NCI-H524 (cell line): ENCODE results near the gene RPH3AL.
"Not testable (repeated sequence)": the region's sequence is repeated elsewhere in the genome, so short reads cannot be mapped to it uniquely, and the experiment has no call there.

Experiments
- DNase-seq, 2 experiments: peaks; one replicate each; lab custom pipeline; 2025; lab: John Stamatoyannopoulos, UW

RPH3AL gene

DNA sequence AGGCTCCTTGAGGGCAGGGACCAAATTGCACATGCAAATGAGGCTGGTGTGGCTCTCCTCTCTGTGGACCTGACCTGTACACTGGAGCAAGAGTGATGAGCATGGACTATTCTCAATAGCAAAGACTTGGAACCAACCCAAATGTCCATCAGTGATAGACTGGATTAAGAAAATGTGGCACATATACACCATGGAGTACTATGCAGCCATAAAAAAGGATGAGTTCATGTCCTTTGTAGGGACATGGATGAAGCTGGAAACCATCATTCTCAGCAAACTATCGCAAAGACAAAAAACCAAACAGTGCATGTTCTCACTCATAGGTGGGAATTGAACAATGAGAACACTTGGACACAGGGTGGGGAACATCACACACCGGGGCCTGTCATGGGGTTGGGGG, 128.0 kb downstream of the RPH3AL start:
- DNase-seq, result not testable (repeated sequence)

DNA sequence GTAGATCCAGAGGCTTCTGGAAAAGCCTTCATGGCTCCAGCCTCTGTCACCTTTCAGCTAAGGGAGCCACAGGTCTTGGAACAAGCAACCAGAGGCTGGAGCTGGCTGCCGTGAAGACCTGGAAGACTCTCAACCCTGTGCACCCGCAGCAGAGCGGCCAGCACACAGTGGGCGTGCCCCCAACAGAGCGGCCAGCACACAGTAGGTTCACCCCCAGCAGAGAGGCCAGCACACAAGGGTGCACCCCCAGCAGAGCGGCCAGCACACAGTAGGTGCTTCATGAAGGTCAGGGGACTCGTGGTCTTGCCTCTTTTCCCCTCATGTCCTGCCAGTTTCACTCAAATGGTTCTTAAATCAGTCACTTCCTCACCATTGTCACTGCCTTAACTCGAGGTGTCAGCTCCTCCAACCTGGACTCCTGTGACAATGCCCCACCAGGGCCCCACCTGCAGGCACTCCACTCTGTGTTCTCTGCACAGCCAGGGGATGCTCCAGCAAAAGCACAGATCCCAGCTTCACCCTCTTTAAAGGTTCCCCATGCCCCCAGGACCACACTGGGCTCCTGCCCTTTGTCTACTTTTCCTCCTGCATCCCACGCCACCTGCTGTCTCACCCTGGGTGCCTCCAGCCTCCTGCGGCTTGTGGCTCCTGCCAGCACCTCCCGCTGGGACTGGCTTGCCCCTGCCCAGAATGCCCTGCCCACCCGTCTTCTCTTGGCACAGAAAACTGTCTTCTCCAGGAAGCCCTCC, 128.7 kb downstream of the RPH3AL start:
- no peak for DNase-seq

GRCh38 chr17:222172-222571, 130.4 kb downstream of the RPH3AL start:
- DNase-seq, result no peak

DNA sequence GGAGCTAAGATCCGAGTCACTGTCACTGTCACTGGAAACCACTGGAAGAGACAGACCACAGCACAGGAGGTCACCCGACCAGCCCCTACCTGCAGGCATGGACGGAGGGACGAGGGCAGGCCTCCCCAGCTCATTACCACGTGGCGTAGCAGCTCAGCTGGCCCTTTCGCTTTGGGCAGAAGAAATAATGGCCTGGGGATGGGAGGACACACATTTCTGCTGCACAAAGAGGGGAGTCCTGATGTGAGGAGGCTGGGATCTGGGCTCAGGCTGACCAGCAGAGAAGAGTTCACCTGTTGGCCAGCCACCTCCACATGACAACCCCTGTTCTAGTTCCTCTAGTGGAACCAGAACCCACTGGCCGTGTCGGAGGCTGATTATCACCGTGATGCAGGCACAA, 132.9 kb downstream of the RPH3AL start:
- no peak for DNase-seq

- no peak for DNase-seq
These were observed 134.0 kb downstream of the RPH3AL start for GRCh38 chr17:218432-219110.

DNA sequence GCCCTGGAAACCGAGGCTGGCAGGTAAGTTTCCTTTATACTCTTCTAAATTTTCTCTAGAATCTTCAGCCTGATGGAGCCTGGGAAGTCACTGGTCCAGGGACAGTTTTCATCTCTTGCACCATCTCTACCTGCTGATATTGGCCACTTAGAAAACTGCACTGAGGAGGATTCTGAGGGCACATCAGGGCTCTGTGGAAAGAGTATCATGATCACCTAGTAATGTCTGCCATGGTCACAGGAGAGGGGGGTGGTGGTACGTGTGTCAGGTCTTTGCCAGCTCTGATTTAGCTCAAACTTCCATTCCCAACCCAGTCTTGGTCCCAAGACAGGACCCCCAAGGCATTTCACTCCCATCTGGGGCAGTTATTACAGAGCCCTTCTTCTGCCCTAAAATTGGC, 136.0 kb downstream of the RPH3AL start:
- no peak for DNase-seq

- not testable (repeated sequence) for DNase-seq
These were observed 136.8 kb downstream of the RPH3AL start for GRCh38 chr17:215563-216478.

DNA sequence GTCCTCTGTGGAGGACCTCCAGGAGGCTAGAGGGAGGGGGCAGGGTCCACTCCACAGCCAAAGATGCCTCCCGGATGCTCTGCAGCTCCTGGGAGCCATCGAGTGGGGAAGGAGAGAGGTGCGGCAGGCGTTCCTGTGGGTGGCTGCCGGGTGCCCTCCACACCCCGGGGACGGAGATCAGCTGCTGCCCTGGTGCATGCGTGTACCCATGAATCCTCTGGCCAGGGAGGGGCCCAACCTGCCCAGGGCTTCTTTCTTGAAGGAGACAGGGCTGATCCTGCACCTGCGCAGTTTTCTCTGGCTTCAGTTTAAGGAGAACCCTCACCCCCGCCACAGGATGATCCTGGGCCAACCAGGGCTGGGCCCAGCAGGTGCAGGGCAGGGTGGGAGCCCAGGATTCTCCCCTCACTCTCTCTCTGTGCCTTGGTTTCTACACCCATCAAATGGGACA, 137.7 kb downstream of the RPH3AL start:
- no peak for DNase-seq

- DNase-seq, result no peak
These were observed 139.1 kb downstream of the RPH3AL start for GRCh38 chr17:213286-214105.

- no peak for DNase-seq
These were observed 142.2 kb downstream of the RPH3AL start for GRCh38 chr17:210402-210801.

DNA sequence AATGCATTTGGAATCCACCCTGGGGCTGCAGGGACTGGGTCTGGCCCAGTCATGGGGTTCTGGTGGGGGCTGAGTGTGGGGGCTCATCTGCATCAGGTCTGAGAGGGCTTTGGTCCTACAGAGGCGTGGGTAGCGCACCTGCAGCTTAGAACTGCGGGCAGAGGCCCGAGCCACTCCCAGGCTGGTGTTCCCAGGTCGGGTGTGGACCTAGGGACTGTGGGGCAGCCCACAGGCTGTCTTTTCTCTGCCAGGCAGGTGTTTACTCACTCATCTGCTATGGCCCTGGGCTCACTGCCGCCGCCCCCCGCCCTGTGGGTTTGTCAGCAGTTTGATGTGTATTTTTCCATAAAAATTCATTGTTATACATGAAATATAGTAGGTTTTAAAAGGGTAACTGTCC, 144.2 kb downstream of the RPH3AL start:
- no peak for DNase-seq

GRCh38 chr17:207775-208174, 144.8 kb downstream of the RPH3AL start:
- DNase-seq, result no peak

DNA sequence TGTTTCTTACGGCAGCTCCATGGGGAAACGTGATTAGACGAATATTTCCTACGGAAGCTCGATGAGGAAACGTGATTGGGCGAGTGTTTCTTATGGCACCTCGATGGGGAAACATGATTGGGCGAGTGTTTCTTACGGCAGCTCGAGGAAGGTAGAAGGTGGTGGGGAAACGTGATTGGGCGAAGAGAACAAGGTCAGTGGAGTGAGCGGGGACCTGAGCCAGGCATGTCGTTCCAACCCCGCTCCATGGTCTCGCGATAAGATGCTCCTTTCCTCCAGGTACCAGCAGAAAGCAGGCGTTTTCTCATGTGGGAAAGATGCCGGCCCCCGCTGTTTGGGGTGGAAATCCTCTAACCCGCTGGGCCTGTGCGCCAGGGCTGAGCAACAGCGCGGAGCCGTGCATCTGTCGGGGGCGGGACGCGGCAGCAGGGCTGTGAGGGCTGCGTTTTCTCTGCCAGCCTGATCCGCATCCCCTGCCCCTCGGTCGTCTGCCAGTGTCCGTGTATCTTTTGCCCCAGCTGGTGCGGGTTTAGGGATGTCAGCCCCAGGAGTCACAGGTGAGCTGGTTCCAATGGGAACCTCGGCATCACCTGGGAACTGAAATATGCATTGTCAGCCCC, 145.6 kb downstream of the RPH3AL start:
- peak; percentile 7 to 33 for DNase-seq

DNA sequence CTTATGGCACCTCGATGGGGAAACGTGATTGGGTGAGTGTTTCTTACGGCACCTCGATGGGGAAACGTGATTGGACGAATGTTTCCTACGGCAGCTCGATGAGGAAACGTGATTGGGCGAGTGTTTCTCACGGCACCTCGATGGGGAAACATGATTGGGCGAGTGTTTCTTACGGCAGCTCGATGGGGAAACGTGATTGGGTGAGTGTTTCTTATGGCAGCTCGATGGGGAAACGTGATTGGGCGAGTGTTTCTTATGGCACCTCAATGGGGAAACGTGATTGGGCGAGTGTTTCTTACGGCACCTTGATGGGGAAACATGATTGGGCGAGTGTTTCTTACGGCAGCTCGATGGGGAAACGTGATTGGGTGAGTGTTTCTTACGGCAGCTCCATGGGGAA, 146.1 kb downstream of the RPH3AL start:
- DNase-seq, result not testable (repeated sequence)

DNA sequence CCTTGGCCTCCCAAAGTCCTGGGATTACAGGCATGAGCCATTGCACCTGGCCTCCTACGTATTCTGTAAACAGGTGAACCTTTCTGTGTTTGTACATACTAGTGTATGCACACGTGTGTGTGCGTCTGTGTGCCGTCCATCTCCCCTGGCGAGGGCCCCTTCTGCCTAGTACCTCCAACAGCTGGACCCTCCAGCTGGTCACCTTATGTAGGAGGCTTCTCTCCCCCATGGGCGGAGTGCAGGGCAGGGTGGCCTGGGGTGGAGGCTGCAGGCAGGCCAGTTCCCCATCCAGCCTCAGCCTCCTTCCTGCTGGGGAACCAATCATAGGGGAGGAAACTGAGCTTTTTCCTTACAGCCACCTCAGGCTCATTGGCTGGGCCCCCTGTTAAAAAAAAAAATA, 146.8 kb downstream of the RPH3AL start:
- DNase-seq, result peak in 1 of 2 experiments; percentile 36

DNA sequence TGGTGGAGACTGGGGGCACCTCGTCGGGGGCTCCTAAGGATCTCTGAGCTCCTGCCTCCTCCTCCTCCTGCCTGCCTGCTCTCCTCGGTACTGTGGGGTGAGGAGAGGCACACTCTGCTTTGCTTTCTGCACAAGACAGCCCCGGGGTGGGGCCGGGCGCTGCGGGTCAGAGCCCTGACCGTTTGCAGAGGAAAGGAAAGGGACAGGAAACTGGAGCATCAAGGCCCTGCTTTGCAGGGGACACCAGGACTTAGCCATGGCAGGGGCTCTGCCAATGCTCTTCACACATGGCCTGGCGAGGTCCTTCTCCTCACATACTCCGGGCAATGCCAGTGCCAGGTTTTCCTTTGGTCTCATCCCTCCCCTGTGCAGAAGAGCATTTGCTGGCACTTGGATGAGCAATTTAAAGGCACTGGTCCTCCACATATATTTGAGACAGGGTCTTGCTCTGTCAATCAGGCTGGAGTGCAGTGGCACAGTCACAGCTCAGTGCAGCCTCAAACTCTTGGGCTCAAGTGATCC, 147.4 kb downstream of the RPH3AL start:
- DNase-seq, result no peak

- DNase-seq, result no peak
These were observed 148.0 kb downstream of the RPH3AL start for GRCh38 chr17:204427-205147.

DNA sequence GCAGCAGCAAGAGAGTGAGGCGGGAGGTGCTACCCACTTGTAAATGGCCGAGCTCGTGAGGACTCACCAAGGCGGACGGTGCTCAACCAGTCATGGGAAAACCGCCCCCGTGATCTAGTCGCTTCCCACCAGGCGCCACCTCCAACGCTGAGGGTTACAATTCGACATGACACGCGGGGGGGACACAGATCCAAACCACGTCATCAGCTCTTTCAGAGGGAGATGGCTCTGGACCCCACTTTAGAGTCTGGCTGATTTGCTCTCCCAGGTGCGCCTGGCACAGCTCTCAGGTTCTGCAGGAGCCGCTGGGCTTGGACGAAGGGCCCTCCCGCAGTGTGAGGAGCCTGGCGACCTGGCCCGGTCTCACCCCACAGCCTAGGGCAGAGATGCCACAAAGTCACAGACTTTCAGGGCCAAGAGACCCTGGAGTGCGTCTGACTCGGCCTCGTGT, 150.1 kb downstream of the RPH3AL start:
- DNase-seq, result no peak

GRCh38 chr17:201736-202135, 150.9 kb downstream of the RPH3AL start:
- not testable (repeated sequence) for DNase-seq

GRCh38 chr17:201257-201656, 151.3 kb downstream of the RPH3AL start:
- DNase-seq, result not testable (repeated sequence)
